GM12892 (cell line): Measurements from ENCODE around the gene CCL19.

Source experiments
- POLR2A ChIP-seq: IDR thresholded peaks from 2 replicates; pipeline ENCODE4 v1.6.1; 2011; ENCODE audit warnings: low read depth, low read length, control low read depth
- POLR2AphosphoS5 ChIP-seq: IDR thresholded peaks from 2 replicates; pipeline ENCODE4 v1.6.1; 2011; ENCODE audit warnings: low read depth, low read length, control low read depth
- TAF1 ChIP-seq: IDR thresholded peaks from 2 replicates; pipeline ENCODE4 v1.6.1; 2011; ENCODE audit warnings: low read depth, mild to moderate bottlenecking, control low read depth, low read length, borderline replicate concordance

DNA sequence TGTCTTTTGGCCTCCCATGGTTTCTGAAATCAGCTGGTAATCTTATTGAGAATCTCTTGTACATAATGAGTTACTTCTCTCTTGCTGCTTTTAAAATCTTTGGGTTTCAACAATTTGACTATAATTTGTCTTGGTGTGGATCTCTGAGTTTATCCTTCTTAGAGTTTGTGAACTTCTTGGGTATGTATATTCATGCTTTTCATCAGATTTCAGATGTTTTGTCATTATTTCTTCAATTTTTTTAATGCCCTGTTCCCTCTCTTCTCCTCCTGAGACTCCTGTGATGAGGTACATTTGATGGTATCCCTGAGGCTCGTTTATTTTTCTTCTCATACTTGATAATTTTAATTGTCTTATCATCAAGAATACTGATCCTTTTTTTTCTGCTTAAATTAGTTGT, 21.1 kb upstream of the CCL19 start:
- TF ChIP-seq POLR2AphosphoS5 = no peak
- no peak for TF ChIP-seq POLR2A
- no peak for TF ChIP-seq TAF1
